NCI-H82 (cell line): ENCODE results near the gene RIBC2.
"Not testable (repeated sequence)": the region's sequence is repeated elsewhere in the genome, so short reads cannot be mapped to it uniquely, and the experiment has no call there.

Source experiments
- DNase-seq: peaks from one replicate; lab custom pipeline; 2025; lab: John Stamatoyannopoulos, UW

Gene RIBC2

GRCh38 chr22:45424241-45424731 lies 10.8 kb downstream of the RIBC2 start:
- DNase-seq = no peak

- DNase-seq = no peak
Measured at GRCh38 chr22:45425101-45425500, 11.6 kb downstream of the RIBC2 start.

DNA sequence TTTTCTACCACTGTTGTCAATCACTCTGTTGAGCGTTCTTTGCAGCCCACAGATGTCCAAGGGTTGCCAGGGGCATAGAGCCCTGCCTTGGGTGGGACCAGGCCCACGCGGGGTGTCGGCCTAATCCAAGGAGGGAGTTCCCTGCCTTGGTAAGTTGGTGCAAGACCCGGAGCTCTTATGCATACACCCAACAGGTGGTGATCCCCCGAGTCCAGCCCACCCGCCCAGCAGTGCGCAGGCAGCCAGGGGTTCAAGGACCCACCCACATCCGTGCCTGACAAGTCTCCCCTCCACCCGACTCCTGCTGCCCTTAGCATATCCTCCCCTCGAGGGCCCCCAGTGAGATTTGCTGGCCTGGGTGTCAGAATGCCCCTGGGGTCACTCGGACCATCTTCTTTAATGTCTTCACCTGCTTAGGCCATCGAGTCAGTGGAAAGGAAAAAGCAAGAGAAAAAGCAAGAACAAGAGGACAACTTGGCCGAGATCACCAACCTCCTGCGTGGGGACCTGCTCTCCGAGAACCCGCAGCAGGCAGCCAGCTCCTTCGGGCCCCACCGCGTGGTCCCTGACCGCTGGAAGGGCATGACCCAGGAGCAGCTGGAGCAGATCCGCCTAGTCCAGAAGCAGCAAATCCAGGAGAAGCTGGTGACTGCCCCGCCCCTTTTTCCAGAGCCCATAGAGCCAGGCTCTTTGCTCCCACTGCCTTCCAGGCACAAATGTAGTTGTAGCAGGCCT lies 12.2 kb downstream of the RIBC2 start:
- DNase-seq = no peak

DNA sequence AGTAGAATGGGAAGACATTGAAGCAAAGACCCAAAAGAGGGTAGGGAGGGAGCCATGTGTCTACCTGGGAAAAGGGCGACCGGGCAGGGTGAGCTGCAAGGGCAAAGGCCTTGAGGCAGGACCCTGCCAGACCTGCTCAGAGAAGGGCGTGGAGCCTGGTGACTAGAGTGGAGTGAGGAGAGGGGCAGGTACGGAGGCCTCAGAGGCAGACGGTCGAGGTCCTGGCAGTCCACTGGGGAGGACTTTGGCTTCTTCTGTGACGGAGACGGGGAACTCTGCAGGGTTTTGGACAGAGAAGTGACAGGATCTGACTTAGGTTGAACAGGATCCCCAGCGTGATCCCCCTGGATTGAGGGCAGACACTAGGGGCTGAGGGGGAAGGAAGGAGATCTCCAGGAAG lies 12.9 kb downstream of the RIBC2 start:
- no peak for DNase-seq

DNA sequence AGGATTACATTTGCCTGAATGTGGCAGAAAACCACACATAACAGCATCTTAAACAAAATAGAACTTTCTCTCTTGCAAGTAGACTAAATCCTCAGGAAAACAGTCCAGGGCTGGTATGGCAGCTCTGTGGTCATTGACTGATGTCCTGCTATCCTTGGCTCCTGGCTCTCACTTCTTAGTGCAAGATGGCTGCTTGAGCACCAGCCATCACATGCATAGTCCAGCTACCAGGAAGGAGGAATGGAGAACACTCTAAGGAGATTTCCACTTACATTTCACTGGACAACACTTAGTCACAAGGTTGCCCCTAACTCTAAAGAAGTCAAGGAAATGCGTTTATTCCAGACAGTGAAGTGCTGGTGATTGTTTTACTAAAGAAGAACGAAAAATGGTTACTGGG lies 13.6 kb downstream of the RIBC2 start:
- DNase-seq = no peak

DNA sequence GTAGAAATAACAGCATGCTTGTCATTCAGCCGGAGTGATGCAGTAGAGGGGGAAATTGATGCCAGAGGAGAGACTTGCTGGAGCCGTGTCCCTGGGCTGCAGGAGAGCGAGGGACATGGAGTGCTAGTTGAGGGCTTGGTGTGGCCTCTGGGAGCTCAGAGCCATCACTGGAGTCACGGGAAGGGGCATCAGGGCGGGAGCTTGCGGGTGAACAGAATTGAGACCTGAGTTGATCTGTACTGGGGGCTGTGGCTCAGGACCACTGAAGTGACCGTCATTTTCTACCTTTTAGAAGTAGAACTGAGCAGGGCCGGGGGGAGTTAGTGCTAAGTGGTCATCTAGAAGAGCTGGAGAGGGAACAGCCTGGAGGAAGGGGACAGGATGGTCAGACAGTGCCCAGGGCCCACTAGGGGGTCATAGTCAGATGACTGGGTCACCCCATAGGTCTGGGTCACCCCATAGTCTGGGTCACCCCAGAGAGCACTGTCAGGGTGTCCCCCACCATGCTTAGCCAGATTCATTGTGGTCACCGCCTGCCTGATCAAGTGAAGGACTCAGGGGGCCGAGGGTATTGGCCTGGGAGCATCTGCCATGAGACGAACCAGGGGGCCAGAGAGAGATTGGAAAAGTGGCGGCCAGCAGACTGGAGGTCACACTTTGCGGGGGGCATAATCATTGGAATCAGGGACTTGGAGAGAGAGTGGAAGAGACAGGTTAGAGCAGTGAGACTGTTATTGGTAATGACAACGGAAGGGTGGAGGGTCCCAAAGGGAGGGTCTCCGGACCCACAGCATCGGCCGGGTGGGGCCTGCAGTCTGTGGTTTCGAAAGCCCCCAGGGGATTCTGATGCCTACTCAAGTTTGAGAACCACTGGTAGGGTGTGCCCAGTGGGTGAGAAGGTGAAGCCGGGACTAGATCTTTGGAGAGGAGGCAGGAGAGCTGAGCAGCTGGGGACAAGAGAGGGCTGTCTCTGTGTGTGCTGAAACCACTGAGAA lies 15.2 kb downstream of the RIBC2 start:
- DNase-seq = no peak

GRCh38 chr22:45429424-45429823 lies 15.9 kb downstream of the RIBC2 start:
- no peak for DNase-seq

- no peak for DNase-seq
Measured at GRCh38 chr22:45429981-45430775, 16.7 kb downstream of the RIBC2 start.

GRCh38 chr22:45430871-45431270 lies 17.4 kb downstream of the RIBC2 start:
- no peak for DNase-seq

GRCh38 chr22:45434981-45435380 lies 21.5 kb downstream of the RIBC2 start:
- DNase-seq = no peak

- DNase-seq = peak; percentile 78
Measured at GRCh38 chr22:45435544-45436139, 22.1 kb downstream of the RIBC2 start.

DNA sequence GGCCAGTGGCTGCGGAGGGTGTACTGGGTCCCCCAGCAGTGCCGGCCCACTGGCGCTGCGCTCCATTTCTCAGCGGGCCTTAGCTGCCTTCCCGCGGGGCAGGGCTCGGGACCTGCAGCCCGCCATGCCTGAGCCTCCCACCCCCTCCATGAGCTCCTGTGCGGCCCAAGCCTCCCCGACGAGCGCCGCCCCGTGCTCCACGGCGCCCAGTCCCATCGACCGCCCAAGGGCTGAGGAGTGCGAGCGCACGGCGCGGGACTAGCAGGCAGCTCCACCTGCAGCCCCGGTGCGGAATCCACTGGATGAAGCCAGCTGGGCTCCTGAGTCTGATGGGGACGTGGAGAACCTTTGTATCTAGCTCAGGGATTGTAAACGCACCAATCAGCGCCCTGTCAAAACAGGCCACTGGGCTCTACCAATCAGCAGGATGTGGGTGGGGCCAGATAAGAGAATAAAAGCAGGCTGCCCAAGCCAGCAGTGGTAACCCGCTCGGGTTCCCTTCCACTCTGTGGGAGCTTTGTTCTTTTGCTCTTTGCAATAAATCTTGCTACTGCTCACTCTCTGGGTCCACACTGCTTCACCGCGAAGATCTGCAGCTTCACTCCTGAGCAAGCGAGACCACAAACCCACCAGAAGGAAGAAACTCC lies 23.5 kb downstream of the RIBC2 start:
- not testable (repeated sequence) for DNase-seq

- no peak for DNase-seq
Measured at GRCh38 chr22:45438336-45438735, 24.8 kb downstream of the RIBC2 start.

DNA sequence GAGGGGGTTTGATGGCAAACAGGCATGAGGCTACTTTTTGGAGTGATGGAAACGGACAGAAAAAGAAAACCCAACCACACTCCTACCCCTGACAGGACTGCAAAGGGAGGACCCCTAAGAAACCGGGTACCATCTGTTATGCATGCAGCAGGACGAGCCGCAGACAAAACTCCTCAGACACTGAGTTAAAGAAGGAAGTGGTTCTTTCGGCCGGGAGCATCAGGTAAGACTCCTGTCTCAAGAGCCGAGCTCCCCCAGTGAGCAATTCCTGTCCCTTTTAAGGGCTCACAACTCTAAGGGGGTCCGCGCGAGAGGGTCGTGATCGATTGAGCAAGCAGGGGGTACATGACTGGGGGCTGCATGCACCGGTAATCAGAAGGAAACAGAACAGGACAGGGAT lies 27.2 kb downstream of the RIBC2 start:
- not testable (repeated sequence) for DNase-seq

GRCh38 chr22:45441138-45441537 lies 27.6 kb downstream of the RIBC2 start:
- peak; percentile 70 for DNase-seq

DNA sequence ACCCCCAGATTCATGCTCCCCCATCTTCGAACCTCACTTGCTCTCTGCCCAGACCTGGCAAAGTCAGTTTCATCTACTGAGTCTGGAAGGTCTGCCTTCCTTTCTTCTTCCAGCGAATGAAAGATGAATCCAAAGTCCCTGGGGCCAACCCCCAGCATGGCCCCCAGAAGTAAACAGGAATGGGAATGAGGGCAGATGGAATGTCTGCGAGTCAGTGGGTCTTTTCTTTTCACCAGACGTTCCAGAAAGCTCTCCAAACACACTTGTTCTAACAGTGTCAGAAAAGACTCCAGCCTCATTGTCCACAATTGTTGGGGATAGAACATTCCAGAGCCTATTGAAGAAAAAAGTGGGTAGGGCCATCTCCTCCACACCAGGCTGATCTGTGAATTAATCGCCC lies 28.6 kb downstream of the RIBC2 start:
- DNase-seq = no peak

DNA sequence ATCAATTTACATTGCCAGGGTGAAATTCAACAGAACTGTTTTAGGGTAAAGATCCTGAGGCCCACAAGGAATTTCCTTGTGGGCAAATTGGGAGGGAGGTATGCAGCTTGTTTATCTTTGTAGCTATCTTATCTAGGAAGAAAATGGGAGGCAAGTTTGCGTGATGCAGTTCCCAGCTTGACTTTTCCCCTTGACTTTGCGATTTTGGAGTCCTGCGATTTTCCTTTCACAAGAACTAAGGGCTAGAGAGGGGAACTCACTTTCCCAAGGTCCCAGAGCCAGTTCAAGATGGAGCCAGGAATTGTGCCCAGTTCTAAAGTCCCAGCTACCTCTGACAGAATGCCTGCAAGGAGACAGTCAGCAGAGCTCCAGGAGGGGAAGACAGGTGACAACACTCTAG lies 30.7 kb downstream of the RIBC2 start:
- no peak for DNase-seq

GRCh38 chr22:45445031-45445710 lies 31.7 kb downstream of the RIBC2 start:
- DNase-seq = no peak

- no peak for DNase-seq
Measured at GRCh38 chr22:45446216-45446615, 32.7 kb downstream of the RIBC2 start.

- not testable (repeated sequence) for DNase-seq
Measured at GRCh38 chr22:45447596-45447995, 34.1 kb downstream of the RIBC2 start.

- DNase-seq = no peak
Measured at GRCh38 chr22:45448431-45448830, 34.9 kb downstream of the RIBC2 start.
